HepG2 (cell line): Measurements from ENCODE around the gene C17orf75.

Source experiments
- CTCF ChIP-seq: sonication (generic); formaldehyde crosslinking; IDR thresholded peaks from 2 replicates; pipeline ENCODE4 v1.5.0; 2020; ENCODE audit warnings: mild to moderate bottlenecking, missing genetic modification reagents, moderate library complexity
- DMTF1 ChIP-seq: sonication (generic); formaldehyde crosslinking; IDR thresholded peaks from 2 replicates; pipeline ENCODE4 v1.4.0; 2020; ENCODE audit warnings: mild to moderate bottlenecking, missing genetic modification reagents
- ETV6 ChIP-seq: sonication (generic); formaldehyde crosslinking; conservative IDR thresholded peaks from 2 replicates; pipeline ENCODE4 v1.4.0; 2020; ENCODE audit warnings: missing genetic modification reagents
- JUN ChIP-seq: sonication (generic); formaldehyde crosslinking; IDR thresholded peaks from 2 replicates; pipeline ENCODE4 v1.4.0; 2020; ENCODE audit warnings: mild to moderate bottlenecking, missing genetic modification reagents
- KAT7 ChIP-seq: IDR thresholded peaks from 2 replicates; pipeline ENCODE4 v1.6.1; 2018; ENCODE audit warnings: borderline replicate concordance, missing compliant biosample characterization
- MYNN ChIP-seq: sonication (generic); formaldehyde crosslinking; IDR thresholded peaks from 2 replicates; pipeline ENCODE4 v1.4.0; 2020; ENCODE audit warnings: mild to moderate bottlenecking, low read depth, missing genetic modification reagents
- POLR2A ChIP-seq, 2 experiments: IDR thresholded peaks; 2 replicates each; pipeline ENCODE4 v1.6.1; 2011; ENCODE audit warnings: low read depth in 2 of 2, low read length in 2 of 2, mild to moderate bottlenecking in 1 of 2, moderate library complexity in 1 of 2; ENCODE audit not compliant: insufficient read depth in 1 of 2
- SRSF9 ChIP-seq: fragments of 200-400 bp; formaldehyde crosslinking; IDR thresholded peaks from 2 replicates; pipeline ENCODE4 v1.6.1; 2018; ENCODE audit warnings: borderline replicate concordance, mild to moderate bottlenecking, low read depth, low read length; ENCODE audit not compliant: insufficient read depth, poor library complexity, severe bottlenecking
- ZNF501 ChIP-seq: sonication (generic); formaldehyde crosslinking; IDR thresholded peaks from 2 replicates; pipeline ENCODE4 v1.5.1; 2020; ENCODE audit warnings: mild to moderate bottlenecking, moderate library complexity, missing genetic modification reagents
- ZNF547 ChIP-seq: sonication (generic); formaldehyde crosslinking; IDR thresholded peaks from 2 replicates; pipeline ENCODE4 v1.5.1; 2020; ENCODE audit warnings: mild to moderate bottlenecking, missing genetic modification reagents
- ZNF709 ChIP-seq: sonication (generic); formaldehyde crosslinking; IDR thresholded peaks from 2 replicates; pipeline ENCODE4 v1.5.0; 2020; ENCODE audit warnings: mild to moderate bottlenecking, missing genetic modification reagents
- ZNF792 ChIP-seq: IDR thresholded peaks from 2 replicates; pipeline ENCODE4 v1.6.1; 2016

GRCh38 chr17:32385121-32385520, 43.1 kb upstream of the C17orf75 start:
- TF ChIP-seq JUN (CRISPR knock-in tag) (no peak), CTCF (CRISPR knock-in tag) (no peak), MYNN (CRISPR knock-in tag) (no peak), POLR2A (IDR thresholded peaks at IDR 0.05; ENCODE audit: insufficient read depth in 1 of 2, low read depth in 2 of 2, low read length in 2 of 2) (no peak), ZNF547 (no peak), ZNF792 (CRISPR knock-in tag) (no peak), KAT7 (CRISPR knock-in tag) (no peak), DMTF1 (CRISPR knock-in tag) (no peak), ZNF709 (CRISPR knock-in tag) (no peak), ZNF501 (no peak), ETV6 (no peak), SRSF9 (no peak)
